Activated T-helper 1 cell treated with anti-CD3 and anti-CD28 coated beads, Interleukin-12 subunit alpha, Interleukin-12 subunit beta, Interleukin-2, Interleukin-4 antibody, amounts not matched to agents 30 ng/mL and 10 ng/mL and 1 ng/mL, durations not matched to agents 14 hours and 24 hours and 36 hours (primary cell): ENCODE data around the gene FLRT2. TPM values are rescaled to one million over a fixed set of nuclear protein-coding genes. Genes with fewer than 3 reads are reported as not detected.

Experiments
- DNase-seq: peaks from one replicate; pipeline ENCODE4 v3.0.0; 2021; ENCODE audit warnings: low spot score
- H3K27ac Mint-ChIP-seq: one replicate; pipeline ENCODE4 v1.8.0; 2021; ENCODE audit warnings: mild to moderate bottlenecking, mixed read lengths
- H3K27me3 Mint-ChIP-seq: one replicate; pipeline ENCODE4 v1.8.0; 2022; ENCODE audit warnings: mild to moderate bottlenecking, moderate library complexity, mixed read lengths; ENCODE audit not compliant: insufficient read depth
- H3K36me3 Mint-ChIP-seq: one replicate; pipeline ENCODE4 v1.8.0; 2021; ENCODE audit warnings: low read depth, mixed read lengths
- H3K4me1 Mint-ChIP-seq: one replicate; pipeline ENCODE4 v1.8.0; 2021; ENCODE audit warnings: low read depth, mixed read lengths
- H3K4me3 Mint-ChIP-seq: one replicate; pipeline ENCODE4 v1.8.0; 2021; ENCODE audit warnings: mild to moderate bottlenecking, moderate library complexity, mixed read lengths
- H3K9me3 Mint-ChIP-seq: one replicate; pipeline ENCODE4 v1.8.0; 2021; ENCODE audit warnings: mixed read lengths
- intact Hi-C: fragments of 100-400 bp; cut with micrococcal nuclease; formaldehyde crosslinking; loops from one replicate; pipeline ENCODE4 v1.15.1; 2024
- total RNA-seq: library from RNA; stranded (reverse); gene quantifications from 2 replicates; pipeline ENCODE4 v1.2.3, GENCODE V29; 2022

The FLRT2 gene
- total RNA-seq, 1 donor from 2014 or later = not detected

GRCh38 chr14:85533023-85533860, 3.3 kb downstream of the FLRT2 start:
- H3K27ac Mint-ChIP-seq = peak overlapping the region; percentile 34
- no peak for DNase-seq

GRCh38 chr14:85533861-85534291, 3.9 kb downstream of the FLRT2 start:
- Mint-ChIP-seq H3K4me1 (peaks cover 10% of the 10 kb centered on the region), H3K9me3 (no peaks in the 10 kb centered on the region), H3K27ac (no peak overlapping the region), H3K27me3 (peaks cover 61% of the 10 kb centered on the region), H3K4me3 (no peak overlapping the region), H3K36me3 (no peaks in the 10 kb centered on the region)
- intact Hi-C loops = no loop called here
- no peak for DNase-seq

More at GRCh38 chr14:85533023-85533860, 3.3 kb downstream of the FLRT2 start:
- H3K27me3 Mint-ChIP-seq = peaks cover 67% of the 10 kb centered on the region
- H3K4me3 Mint-ChIP-seq = no peak overlapping the region
- H3K36me3 Mint-ChIP-seq = no peaks in the 10 kb centered on the region
- H3K4me1 Mint-ChIP-seq = peaks cover 10% of the 10 kb centered on the region
- intact Hi-C loops = no loop called here
- H3K9me3 Mint-ChIP-seq = no peaks in the 10 kb centered on the region

DNA sequence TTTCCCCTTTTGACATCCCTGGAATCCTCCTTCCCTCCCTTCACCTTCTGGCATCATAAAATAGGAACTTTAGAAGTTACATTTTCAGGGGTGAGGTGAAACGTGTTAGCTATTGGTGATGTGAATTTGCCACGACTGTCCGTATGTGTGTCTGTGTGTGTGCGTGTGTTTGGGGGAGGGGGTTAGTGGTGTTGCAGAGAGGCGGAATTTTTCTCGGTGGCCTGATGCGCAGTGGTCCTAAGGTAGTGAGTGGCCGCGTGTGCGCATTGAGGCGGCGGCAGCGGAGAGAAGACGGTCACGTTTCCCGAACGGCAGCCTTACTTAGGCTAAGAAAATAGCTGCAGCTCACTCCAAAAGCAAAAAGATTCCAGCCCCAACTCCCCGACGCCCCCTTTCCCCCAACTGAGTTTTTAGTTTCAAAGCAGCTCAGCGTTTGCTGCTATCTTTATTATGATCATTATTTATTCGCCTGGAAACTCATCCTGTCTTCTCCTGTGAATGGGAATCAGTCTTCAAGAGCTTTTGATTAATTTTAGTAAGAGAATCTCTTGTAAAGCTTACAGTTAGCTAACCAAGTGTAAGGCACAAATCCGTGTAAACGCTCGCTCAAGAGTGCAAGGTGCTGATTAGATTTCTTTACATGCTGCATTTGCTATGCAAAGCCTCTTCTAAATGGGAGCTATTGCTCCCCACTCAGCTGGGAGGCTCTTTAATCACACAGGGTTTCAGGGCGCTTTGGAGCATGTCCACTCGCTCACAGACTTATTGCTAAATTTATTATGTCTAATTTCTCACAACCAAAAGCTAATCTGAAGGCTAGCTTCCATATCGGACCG, 4.7 kb downstream of the FLRT2 start:
- no peaks in the 10 kb centered on the region for H3K9me3 Mint-ChIP-seq
- intact Hi-C loops = no loop called here
- peaks cover 53% of the 10 kb centered on the region for H3K27me3 Mint-ChIP-seq
- no peak for DNase-seq
- no peak overlapping the region for H3K27ac Mint-ChIP-seq
- H3K4me3 Mint-ChIP-seq = no peak overlapping the region
- peaks cover 10% of the 10 kb centered on the region for H3K4me1 Mint-ChIP-seq
- no peaks in the 10 kb centered on the region for H3K36me3 Mint-ChIP-seq

DNA sequence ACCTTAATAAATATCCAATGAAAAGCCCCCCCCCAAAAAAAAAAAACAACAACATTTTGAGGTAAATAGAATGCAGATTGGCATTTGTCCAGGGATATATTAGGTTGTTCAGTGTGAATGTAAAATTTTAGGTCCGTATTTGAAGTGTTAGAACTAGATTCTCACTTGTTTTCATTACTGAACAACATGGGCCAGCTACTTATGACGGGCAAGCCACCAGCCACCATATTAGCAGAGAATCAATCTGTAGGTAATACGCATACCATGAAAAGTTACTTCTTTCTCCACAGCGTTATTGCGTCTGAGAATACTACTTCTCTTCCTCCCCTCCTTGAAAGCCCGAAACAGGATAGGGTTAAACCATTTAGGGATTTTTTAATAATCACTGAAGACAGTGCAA, 5.4 kb downstream of the FLRT2 start:
- intact Hi-C loops = no loop called here
- H3K36me3 Mint-ChIP-seq = no peaks in the 10 kb centered on the region
- H3K4me1 Mint-ChIP-seq = peaks cover 10% of the 10 kb centered on the region
- H3K27ac Mint-ChIP-seq = no peak overlapping the region
- no peak for DNase-seq
- no peak overlapping the region for H3K4me3 Mint-ChIP-seq
- peaks cover 47% of the 10 kb centered on the region for H3K27me3 Mint-ChIP-seq
- no peaks in the 10 kb centered on the region for H3K9me3 Mint-ChIP-seq

GRCh38 chr14:85535991-85536832, 6.3 kb downstream of the FLRT2 start:
- no peak for DNase-seq
- Mint-ChIP-seq H3K9me3 (no peaks in the 10 kb centered on the region), H3K4me3 (no peak overlapping the region), H3K4me1 (peaks cover 10% of the 10 kb centered on the region), H3K27me3 (peaks cover 40% of the 10 kb centered on the region), H3K27ac (no peak overlapping the region), H3K36me3 (no peaks in the 10 kb centered on the region)
- intact Hi-C loops = no loop called here

GRCh38 chr14:85536833-85537190, 6.9 kb downstream of the FLRT2 start:
- H3K36me3 Mint-ChIP-seq = no peaks in the 10 kb centered on the region
- DNase-seq = no peak
- peaks cover 34% of the 10 kb centered on the region for H3K27me3 Mint-ChIP-seq
- no peak overlapping the region for H3K27ac Mint-ChIP-seq
- H3K4me3 Mint-ChIP-seq = no peak overlapping the region
- intact Hi-C loops = no loop called here
- no peaks in the 10 kb centered on the region for H3K9me3 Mint-ChIP-seq
- peaks cover 7% of the 10 kb centered on the region for H3K4me1 Mint-ChIP-seq

- DNase-seq = no peak
- Mint-ChIP-seq H3K4me3 (no peak overlapping the region), H3K4me1 (no peaks in the 10 kb centered on the region)
Observed at GRCh38 chr14:85537526-85537925, 7.6 kb downstream of the FLRT2 start.

DNA sequence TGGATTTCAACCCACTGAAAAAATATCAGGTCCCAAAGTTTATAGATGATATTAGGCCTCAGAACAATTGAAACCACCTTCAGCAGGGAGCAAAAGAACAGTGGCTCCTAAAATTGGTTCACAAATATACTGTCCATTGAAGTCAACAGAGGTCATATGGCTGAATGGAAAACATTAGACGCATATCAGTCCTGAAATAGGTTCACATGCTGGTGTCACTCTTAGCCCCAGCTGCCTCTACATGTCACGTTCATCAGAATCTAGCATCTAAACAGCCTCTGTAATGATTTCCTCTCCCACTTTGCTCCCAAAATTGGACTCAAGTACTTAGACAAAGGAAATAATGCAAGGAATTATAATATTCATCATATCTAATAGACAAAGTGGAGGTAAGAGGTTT, 8.7 kb downstream of the FLRT2 start:
- Mint-ChIP-seq H3K4me3 (no peak overlapping the region), H3K27ac (no peak overlapping the region), H3K9me3 (no peaks in the 10 kb centered on the region), H3K36me3 (no peaks in the 10 kb centered on the region), H3K4me1 (no peaks in the 10 kb centered on the region), H3K27me3 (peaks cover 22% of the 10 kb centered on the region)
- DNase-seq = no peak
- intact Hi-C loops = no loop called here

More at GRCh38 chr14:85537526-85537925, 7.6 kb downstream of the FLRT2 start:
- Mint-ChIP-seq H3K27ac (no peak overlapping the region), H3K9me3 (no peaks in the 10 kb centered on the region), H3K27me3 (peaks cover 27% of the 10 kb centered on the region), H3K36me3 (no peaks in the 10 kb centered on the region)
- intact Hi-C loops = no loop called here

DNA sequence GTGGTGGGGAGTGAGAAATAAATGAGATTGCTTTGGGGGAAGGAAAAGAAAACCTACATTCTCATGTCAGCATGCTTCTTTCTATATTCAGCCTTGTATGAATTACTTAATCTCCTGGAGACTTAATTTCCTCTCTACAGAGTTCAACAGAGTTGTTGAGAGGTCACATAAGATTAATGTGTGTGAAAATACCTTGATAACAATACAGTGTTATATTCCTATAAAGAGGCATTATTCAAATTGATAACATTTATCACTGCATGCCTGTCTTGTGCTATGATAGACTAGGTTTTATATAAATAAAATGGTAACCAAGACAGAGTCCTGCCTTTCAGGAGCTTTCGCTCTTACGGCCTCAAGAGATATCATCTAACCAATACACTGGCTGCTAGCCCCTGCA, 9.6 kb downstream of the FLRT2 start:
- H3K27me3 Mint-ChIP-seq = peaks cover 14% of the 10 kb centered on the region
- DNase-seq = no peak
- no peaks in the 10 kb centered on the region for H3K9me3 Mint-ChIP-seq
- H3K4me1 Mint-ChIP-seq = no peaks in the 10 kb centered on the region
- H3K4me3 Mint-ChIP-seq = no peak overlapping the region
- intact Hi-C loops = no loop called here
- H3K36me3 Mint-ChIP-seq = no peaks in the 10 kb centered on the region
- no peak overlapping the region for H3K27ac Mint-ChIP-seq

DNA sequence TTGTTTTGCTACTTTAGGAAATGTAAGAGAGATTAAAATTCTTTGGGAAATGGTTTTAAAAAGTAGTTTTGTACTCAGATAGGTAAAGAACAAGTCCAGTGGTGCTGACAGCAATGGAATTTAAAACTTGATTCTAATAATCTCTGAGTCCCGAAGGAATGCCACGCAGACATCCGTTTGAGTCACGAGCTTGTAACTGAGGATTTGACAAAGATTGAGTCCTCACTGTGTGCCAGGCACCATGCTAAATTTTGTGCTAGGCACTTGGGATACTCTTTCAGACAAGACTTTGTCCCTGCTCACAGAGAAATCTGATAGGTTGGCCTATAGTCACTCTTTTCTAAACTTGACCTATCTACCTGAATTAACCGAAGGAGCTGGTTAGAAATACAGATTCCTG, 12.7 kb downstream of the FLRT2 start:
- DNase-seq = no peak
- Mint-ChIP-seq H3K9me3 (peaks cover 5% of the 10 kb centered on the region), H3K4me3 (no peak overlapping the region), H3K36me3 (no peaks in the 10 kb centered on the region), H3K4me1 (no peaks in the 10 kb centered on the region), H3K27me3 (peaks cover 2% of the 10 kb centered on the region), H3K27ac (no peak overlapping the region)
- intact Hi-C loops = no loop called here

GRCh38 chr14:85545738-85546137, 15.8 kb downstream of the FLRT2 start:
- Mint-ChIP-seq H3K27ac (no peak overlapping the region), H3K4me3 (no peak overlapping the region), H3K36me3 (no peaks in the 10 kb centered on the region), H3K9me3 (peaks cover 5% of the 10 kb centered on the region), H3K27me3 (no peaks in the 10 kb centered on the region), H3K4me1 (no peaks in the 10 kb centered on the region)
- intact Hi-C loops = no loop called here
- DNase-seq = no peak

DNA sequence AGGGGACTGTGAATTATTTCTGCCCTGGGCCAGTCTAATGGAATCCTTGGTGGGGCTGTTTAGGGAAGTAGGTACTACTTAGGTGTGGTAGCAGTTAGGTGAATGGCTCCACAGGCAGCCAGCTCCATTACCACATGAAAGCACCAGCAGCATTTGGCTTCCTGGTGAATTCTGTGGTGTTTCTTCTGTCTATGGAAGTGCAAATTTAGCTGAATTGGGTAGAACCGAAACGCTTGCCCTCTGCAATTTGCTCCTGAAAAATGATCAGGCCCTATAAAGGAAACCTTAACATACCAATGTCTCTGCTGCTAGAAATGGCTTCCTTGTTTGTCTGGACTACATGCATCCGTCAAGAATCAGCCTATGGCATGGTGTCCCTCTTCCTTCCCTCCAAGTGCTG, 16.4 kb downstream of the FLRT2 start:
- DNase-seq = no peak
- H3K27ac Mint-ChIP-seq = no peak overlapping the region
- intact Hi-C loops = no loop called here
- peaks cover 5% of the 10 kb centered on the region for H3K9me3 Mint-ChIP-seq
- H3K27me3 Mint-ChIP-seq = no peaks in the 10 kb centered on the region
- no peaks in the 10 kb centered on the region for H3K4me1 Mint-ChIP-seq
- H3K36me3 Mint-ChIP-seq = no peaks in the 10 kb centered on the region
- no peak overlapping the region for H3K4me3 Mint-ChIP-seq
